GM21423 (cell line): ENCODE data around the gene KDM3B.
"Not testable (repeated sequence)": the region's sequence is repeated elsewhere in the genome, so short reads cannot be mapped to it uniquely, and the experiment has no call there.

Source experiments
- ATAC-seq: cut with Tn5 transposase; IDR thresholded peaks from one replicate; pipeline ENCODE4 v1.9.1; 2021; ENCODE audit warnings: mild to moderate bottlenecking, moderate library complexity; ENCODE audit not compliant: unreplicated experiment

KDM3B gene, protein sequence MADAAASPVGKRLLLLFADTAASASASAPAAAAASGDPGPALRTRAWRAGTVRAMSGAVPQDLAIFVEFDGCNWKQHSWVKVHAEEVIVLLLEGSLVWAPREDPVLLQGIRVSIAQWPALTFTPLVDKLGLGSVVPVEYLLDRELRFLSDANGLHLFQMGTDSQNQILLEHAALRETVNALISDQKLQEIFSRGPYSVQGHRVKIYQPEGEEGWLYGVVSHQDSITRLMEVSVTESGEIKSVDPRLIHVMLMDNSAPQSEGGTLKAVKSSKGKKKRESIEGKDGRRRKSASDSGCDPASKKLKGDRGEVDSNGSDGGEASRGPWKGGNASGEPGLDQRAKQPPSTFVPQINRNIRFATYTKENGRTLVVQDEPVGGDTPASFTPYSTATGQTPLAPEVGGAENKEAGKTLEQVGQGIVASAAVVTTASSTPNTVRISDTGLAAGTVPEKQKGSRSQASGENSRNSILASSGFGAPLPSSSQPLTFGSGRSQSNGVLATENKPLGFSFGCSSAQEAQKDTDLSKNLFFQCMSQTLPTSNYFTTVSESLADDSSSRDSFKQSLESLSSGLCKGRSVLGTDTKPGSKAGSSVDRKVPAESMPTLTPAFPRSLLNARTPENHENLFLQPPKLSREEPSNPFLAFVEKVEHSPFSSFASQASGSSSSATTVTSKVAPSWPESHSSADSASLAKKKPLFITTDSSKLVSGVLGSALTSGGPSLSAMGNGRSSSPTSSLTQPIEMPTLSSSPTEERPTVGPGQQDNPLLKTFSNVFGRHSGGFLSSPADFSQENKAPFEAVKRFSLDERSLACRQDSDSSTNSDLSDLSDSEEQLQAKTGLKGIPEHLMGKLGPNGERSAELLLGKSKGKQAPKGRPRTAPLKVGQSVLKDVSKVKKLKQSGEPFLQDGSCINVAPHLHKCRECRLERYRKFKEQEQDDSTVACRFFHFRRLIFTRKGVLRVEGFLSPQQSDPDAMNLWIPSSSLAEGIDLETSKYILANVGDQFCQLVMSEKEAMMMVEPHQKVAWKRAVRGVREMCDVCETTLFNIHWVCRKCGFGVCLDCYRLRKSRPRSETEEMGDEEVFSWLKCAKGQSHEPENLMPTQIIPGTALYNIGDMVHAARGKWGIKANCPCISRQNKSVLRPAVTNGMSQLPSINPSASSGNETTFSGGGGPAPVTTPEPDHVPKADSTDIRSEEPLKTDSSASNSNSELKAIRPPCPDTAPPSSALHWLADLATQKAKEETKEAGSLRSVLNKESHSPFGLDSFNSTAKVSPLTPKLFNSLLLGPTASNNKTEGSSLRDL (N-terminal part only)

DNA sequence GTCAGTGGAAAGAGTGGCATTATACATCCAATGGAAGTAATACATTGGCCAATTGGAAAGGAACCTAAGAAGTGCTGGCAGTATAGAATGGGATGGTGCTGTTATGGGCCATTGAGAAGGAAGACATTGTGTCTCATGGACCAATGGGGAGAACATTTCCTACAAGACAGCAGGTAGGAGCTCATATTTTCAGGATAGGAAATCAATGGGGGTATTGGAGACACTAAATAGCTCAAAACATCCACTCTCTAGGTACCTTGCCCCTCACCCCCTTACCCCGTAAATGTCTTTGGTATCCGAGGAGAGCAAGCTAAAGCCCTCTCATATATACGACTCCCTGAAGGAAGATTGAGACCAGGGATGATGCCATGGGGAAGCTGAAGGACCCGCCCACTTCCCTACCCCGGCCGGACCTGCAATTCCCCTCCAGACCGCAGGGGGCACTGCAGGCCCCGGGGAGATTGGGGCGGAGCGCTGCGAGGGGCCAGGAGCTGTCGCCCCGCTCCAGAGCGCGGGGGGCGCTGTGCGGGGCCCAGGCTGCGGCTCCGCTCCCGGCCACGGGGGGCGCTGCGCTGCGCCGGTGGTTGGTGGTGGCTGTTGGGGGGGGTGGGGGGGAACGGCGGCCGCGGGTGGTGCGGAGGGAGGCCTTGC lies at the start of gene KDM3B:
Gene KDM3B (plus strand): TSS at position 615 of the 651 bp plus-strand sequence. CDS start 111 bp downstream, outside the sequence.
- peak; percentile 71 for ATAC-seq

DNA sequence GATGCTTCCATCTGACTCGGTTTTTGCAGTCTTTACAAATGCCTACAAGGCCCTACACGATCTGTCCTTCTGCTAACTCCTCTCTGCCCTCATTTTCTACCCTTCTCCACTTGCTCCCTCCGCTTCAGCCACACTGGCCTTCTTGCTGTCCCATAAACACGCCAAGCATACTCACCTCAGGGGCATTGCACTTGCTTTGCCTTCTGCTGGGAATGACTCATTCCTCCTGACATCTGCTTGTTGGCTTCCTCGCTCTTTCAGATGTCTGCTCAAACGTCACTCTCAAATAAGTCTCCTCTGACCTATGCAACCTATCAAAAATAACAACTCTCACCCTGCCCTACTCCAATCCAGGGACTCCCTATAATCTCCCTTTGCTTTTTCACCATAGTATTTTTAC lies 49.1 kb upstream of the KDM3B start:
- ATAC-seq, result no peak

DNA sequence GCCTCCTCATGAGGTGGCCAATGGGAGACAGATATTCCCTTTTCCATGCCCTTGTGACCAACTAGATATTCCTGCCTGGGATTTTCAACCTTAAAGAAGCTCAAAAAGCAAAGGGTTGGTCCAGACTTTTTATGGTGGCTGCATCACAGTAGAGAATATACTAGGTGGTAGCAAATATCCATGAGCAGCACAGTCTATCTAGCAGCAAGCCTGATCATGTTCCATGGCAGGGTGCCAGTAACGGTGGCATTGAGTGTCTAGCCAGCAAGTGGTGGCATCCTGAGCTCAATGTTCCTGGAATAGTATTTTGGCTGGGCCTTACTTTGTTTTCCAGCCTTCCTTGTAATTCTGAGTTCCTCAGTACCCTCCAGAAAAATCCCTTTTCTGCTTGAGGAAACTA lies 46.7 kb upstream of the KDM3B start:
- ATAC-seq, result no peak

DNA sequence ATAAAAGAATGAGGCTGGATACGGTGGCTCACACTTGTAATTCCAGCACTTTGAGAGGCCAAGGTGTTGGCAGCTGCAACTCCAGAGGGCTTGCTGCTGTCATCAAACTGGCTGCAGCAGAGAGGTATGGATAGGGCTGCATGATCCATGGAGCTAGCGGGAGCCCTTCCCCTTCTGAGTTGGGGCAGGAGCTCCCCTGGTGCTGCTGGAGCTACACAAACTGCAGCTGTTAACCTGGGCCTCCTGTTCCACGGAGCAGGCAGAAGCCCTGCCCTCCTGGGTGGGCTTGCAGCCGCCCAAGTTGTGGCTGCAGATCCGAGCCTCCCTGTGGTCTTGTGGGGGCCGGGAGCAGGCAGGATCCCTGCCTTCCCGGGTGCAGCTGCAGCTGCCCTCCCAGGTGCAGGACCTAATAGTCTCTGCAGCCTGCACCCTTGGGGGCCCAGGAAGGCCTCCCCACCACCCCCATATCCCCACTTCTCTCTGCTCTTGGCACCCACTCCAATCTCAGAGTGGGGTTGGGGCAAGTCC lies 36.7 kb upstream of the KDM3B start:
- ATAC-seq, result no peak

DNA sequence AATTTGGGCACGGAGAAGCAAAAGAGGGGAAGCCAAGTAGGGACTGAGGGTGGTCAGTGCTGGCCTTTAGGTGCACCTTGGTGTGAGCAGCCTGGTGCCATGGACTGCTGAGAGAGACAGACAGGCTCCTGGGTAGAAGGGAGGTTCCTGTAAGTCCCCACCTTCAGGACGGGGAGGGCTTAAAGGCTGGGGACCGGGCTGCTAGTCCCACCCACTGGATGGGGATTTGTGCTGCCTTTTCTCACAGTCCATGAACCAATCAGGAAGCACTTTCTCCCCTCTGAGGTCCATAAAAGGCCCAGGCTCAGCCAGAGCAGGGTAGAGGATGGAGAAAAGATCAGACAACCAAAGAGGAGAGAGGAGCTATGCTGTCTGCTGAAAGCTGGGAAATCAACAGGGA lies 36.1 kb upstream of the KDM3B start:
- no peak for ATAC-seq

DNA sequence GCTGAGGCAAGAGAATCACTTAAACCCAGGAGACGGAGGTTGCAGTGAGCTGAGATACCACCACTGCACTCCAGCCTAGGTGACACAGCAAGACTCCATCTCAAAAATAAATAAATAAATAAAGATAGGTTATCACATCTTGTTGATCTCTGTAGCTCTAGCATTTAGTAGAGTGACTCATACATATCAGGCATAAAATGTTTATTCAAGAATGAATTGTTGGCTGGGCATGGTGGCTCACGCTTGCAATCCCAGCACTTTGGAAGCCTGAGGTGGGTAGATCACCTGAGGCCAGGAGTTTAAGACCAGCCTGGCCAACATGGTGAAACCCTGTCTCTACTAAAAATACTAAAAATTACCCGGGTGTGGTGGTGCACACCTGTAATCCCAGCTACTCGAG lies 34.3 kb upstream of the KDM3B start:
- ATAC-seq, result not testable (repeated sequence)

DNA sequence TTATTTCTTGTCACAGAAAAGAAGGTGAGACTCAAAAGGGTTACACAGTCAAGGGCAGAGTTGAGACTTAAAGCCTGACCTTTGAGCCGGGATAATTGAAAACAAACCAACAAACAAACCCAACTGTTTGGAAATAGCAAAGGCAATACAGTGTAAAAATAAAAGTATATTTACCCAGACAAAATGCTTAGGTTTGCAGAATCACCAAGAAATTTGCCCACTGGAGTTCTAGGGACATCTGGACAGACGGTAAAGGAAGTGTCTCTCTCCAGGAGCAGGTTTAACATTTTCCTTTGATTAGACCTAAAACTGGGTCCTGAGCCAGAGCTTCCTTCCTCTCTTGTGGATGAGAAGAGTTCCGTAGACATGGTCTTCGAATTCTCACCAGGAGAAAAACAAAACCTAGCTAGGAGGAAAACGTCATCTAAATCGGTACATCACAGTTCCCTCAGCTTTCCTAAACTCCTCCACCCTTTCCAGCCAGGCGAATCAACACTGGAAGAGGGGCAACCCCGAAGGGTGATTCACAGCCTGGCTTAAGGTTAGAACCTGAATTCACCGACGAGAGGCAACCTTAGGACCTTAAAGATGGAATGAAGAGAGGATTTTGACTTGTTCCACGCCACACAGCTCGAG lies 21.6 kb upstream of the KDM3B start:
- no peak for ATAC-seq

DNA sequence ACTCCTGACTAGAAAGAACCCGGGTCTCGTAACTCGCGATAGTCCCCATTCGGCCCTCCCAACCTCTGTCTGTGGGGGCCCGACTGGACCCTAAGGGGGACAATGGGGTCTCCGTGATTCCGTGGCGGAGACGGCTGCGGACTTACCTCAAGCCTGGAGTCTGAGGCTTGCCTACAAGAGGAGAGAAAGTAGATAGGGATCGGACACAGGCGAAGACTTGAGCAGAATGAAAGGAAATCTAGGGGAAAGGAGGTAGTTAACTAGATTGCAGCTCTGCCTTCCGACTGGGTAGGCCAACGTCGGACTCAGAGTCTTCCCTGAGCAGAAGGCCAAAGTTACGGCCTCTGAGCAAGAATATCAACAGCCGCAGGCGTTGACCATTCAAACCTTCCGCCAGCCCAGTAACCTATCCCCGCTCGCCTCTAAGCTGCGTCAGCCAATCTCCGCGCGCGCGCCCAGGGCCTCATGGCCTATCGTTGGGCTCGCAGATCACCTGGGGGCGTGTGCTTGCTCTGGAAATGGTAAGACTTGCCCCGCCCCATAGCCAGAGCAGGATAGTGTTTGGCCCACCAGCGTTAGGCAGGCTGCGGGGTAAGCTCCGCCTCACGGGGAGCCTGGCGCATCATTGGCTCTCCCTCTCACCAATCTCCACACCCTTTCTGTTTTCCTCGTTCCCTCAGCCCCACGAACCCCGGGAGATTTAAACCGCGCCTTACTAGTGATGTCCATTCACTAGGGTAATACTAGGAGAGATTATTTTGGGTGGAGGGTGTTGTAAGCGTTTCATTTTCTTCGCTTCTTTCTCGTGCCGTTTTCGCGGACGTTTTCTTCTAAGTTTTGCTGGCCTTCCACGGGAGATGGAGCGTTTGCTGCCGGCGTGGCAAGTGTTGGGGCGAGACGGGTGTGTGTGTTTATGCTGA lies 20.8 kb upstream of the KDM3B start, which contains the start of gene CDC25C:
Gene CDC25C (minus strand): TSS at position 356 of the 920 bp plus-strand sequence. CDS start 624 bp downstream, outside the sequence.
- peak; percentile 99 for ATAC-seq

DNA sequence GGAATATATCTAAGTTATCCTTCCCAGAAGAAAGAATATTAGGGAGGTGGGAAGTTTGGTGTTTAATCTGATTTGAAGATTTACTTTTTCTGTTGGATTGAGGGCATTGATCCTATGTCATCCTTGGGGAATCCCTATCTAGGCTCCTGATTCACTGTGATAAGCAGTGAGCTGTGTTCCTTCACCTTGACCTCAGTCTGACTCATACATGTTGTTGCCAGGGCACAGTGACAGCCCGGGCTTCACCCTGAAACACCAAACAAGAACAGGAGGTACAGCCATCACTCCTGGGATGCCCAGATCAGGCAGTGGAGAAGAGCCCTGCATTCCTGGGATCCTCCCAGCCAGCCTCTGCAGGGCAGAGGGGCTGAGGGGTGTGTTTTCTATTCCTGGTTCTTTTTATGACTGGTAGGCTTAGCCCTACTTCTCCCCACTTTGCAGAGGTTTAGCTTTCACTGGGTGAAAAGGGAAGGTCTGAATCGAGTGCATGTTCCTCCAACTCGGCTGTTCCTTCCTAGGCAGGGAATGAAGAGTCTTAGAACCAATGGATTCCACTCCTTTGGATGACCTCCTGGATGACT lies 17.5 kb upstream of the KDM3B start:
- no peak for ATAC-seq

DNA sequence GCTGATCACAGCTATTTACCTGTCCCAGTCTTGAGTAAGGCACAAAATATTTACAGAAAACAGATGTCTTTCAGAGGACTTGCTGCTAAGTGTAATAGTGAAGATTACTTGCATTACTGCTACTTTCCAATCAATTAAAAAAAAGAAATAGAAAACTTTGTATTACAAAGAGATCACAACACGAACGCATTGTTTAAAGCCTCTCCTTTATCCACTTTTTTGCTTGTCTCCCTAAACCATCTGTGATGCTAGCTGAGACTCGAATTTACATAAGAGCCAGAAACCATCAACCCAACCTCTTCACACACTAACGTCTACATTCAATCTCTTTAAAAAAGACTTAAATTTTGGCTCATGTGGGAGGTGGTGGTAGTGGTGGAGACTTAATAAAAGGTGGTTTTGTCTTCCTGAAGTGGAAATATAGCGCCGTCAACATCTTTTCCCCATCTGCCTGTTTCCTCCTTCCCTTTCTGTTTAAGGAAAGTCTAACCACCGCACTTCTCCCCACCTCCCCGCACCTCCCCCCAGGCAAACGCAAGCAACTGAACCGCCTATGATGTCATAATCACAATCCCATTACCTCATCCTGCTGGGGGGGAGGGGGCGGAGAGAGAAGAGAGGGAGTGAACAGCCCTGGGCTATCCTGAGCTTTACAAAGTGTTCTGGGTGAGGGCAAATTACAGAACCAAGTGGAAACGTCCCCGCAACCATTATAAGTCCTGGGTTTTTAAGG lies 15.4 kb upstream of the KDM3B start:
- peak; percentile 13 for ATAC-seq

DNA sequence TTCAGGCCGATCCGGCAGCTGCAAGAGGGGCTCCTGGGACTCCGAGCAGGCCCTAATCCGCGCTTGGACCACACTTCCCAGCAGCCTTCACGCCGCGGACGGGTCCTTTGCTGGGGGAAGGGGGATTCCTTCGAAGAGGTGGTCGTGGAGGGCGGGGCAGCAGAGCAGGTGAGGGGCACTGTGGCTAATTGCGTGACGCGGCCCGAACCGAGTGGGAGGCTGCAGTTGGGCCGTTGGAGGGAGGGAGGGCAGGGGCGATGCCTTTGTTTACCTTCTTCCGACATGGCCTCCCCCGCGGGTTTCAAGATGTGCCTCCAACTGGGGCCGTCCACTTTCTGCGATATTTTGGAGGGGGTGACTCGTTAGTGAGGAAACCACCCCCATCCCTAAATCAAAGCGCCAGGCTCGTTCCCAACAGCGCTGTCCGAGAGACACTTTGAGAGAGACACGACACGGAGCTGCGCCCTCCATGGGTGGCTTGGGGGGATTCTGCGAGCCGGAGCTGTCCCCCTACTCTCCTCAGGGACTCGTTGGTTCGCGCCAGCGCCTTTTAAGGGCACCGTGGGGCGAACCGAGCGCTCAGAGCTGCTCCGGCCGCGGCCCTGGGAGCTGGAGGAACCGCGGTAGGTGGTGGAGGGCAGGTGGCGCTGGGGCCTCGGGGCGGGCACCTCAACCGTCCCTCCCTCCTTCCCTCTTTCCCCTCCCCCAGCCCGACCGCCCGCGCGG lies 14.6 kb upstream of the KDM3B start, which contains the start of gene FAM53C:
Gene FAM53C (plus strand): TSS at position 582 of the 726 bp plus-strand sequence. CDS start 3,070 bp downstream, outside the sequence.
- peak; percentile 86 for ATAC-seq

DNA sequence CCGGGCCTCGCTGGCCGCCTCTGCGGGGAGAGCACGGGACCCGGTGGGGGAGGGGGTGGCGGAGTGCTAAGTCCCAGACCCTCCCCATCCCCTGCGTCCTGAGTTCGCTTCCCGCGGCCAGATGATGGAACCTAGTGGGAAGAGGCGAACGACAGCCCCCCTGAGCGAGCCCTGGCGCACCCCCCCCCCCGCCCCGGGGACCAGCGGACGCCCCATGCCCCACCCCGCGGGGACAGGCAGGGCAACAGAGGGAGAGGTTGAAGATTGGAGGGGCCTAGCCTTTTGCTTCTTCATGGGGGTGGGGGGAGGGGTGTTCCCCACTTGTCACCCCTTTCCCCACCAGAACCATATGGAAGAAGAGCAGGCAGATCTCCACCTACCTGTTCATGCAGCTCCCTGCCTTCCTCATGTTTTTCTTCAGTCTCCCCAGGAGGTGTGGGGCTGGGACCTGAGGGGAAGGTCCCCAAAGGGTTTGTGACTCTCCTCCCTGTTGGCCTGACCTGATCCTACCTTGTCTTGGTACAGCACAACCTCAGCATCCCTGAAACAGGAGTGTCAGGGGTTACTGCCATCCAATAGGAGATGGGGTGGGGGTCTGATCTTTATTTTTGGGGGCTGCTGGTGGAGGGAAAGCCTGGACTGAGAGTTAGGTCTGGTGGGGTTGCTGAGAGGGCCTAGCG lies 13.9 kb upstream of the KDM3B start:
- ATAC-seq, result no peak

DNA sequence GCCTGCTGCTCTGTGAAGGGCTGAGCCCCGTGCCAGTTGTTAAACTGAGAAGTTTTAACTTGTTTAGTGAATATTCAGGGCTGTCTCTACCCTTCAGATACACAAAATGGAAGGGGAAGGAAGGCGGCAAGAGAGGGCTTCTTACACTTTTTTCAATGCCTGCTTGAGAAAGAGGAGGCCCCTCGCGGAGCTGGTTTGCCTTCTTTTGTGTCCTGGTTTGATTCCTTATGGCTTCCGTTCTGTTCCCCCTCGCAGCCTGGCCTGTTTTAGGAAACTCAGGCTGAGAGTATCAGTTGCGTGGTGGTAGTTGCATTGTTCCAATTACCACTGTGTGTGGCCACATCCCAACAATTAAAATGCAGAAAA lies 13.4 kb upstream of the KDM3B start:
- ATAC-seq, result no peak

DNA sequence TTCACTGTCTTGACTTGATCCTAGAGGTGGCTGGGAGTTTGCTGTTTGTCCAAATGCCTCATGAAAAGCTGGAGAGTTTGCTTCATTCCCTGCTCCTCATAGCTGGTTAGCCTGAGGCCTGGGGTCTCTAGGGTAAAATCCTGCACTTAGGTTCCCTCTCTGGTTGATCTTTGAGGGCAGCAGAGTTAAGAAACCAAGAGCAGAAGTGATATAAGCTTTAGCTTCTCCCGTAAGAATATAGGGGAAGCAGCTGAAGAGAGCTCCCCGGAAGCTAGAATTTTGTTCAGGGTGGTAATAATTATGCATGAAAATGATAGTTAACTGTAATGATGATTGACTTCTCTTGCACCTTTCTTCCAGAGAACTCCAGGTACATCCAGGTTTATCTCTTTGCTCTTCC lies 13.0 kb upstream of the KDM3B start:
- ATAC-seq, result no peak

DNA sequence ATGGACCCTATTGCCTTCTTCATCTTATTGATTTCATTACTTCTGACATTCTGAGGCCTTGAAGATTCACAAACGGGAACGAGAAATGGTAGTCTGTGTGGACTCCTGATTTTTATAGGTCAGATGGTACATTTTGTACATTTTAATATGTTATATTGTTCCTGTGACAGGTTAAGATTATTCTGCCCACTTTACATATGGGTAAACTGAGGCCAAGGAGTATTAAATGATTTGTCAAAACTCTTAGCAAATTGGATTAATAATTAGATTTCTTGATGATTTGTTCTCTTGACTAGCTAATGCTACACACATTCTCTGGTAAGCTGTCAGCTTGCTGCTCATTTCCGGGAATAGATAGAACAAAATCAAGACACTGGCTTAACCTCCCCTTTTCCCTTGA lies 12.5 kb upstream of the KDM3B start:
- ATAC-seq, result no peak

DNA sequence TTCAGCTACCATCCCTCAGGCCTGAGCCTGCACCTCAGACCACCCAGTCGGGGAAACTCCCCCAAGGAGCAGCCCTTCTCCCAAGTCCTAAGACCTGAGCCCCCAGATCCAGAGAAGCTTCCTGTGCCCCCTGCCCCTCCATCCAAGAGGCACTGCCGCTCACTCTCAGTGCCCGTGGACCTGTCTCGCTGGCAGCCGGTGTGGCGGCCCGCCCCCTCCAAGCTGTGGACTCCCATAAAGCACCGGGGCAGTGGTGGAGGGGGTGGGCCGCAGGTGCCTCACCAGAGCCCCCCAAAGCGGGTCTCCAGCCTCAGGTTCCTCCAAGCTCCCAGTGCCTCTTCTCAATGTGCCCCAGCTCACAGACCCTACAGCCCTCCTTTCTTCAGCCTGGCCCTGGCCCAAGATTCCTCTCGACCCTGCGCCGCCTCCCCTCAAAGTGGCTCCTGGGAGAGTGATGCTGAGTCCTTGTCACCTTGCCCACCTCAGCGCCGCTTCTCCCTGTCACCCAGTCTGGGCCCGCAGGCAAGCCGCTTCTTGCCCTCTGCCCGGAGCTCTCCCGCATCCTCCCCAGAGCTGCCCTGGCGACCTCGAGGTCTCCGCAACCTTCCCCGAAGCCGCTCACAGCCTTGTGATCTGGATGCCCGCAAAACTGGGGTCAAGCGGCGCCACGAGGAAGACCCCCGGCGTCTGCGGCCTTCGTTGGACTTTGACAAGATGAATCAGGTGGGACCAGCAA lies 7.4 kb upstream of the KDM3B start:
- no peak for ATAC-seq
